ENCODE results near the gene ADK. TPM values are rescaled to one million over a fixed set of nuclear protein-coding genes. Genes with fewer than 3 reads are reported as not detected.

The ADK gene
- total RNA-seq, 6 experiments from 2014 or later, result 54.2 to 92.5 (median 63.5) TPM

- intact Hi-C loops (cut with DNase I), result no loop called here
- Histone ChIP-seq H3K9me3 (no peaks in the 10 kb centered on the region), H3K4me1 (no peaks in the 10 kb centered on the region), H3K27ac (no peak overlapping the region), H3K36me3 (no peaks in the 10 kb centered on the region), H3K4me3 (no peak overlapping the region), H3K27me3 (no peaks in the 10 kb centered on the region)
- no peak for ATAC-seq
- TF ChIP-seq CTCF (IDR thresholded peaks at IDR 0.05) (no peak), POLR2A (IDR thresholded peaks at IDR 0.05) (no peak)
- DNase-seq, result no peak
- WGBS (ENCODE audit: insufficient coverage, low coverage, low lambda C conversion rate, missing lambda C conversion rate), result 76% methylated on average over 2 of the region's 2 CpGs
These were observed 493.7 kb downstream of the ADK start for GRCh38 chr10:74644738-74645137.

GRCh38 chr10:74645692-74646091 is 494.7 kb downstream of the ADK start:
- no peaks in the 10 kb centered on the region for H3K9me3 ChIP-seq
- no peaks in the 10 kb centered on the region for H3K36me3 ChIP-seq
- H3K27ac ChIP-seq, result no peak overlapping the region
- H3K4me3 ChIP-seq, result no peak overlapping the region
- DNase-seq (no peak), ATAC-seq (no peak)
- WGBS (ENCODE audit: insufficient coverage, low coverage, low lambda C conversion rate, missing lambda C conversion rate), result 73% methylated on average over 3 of the region's 3 CpGs
- H3K4me1 ChIP-seq, result no peaks in the 10 kb centered on the region
- intact Hi-C loops (cut with DNase I), result no loop called here
- no peaks in the 10 kb centered on the region for H3K27me3 ChIP-seq
- TF ChIP-seq CTCF (IDR thresholded peaks at IDR 0.05) (no peak), POLR2A (IDR thresholded peaks at IDR 0.05) (no peak)

GRCh38 chr10:74650613-74651012 is 499.6 kb downstream of the ADK start:
- DNase-seq (no peak), ATAC-seq (no peak)
- 92% methylated on average over 1 of the region's 1 CpG for WGBS (ENCODE audit: insufficient coverage, low coverage, low lambda C conversion rate, missing lambda C conversion rate)
- Histone ChIP-seq H3K4me3 (no peak overlapping the region), H3K4me1 (no peaks in the 10 kb centered on the region), H3K9me3 (no peaks in the 10 kb centered on the region), H3K36me3 (no peaks in the 10 kb centered on the region), H3K27me3 (no peaks in the 10 kb centered on the region), H3K27ac (no peak overlapping the region)
- TF ChIP-seq POLR2A (IDR thresholded peaks at IDR 0.05), result no peak
- TF ChIP-seq CTCF (IDR thresholded peaks at IDR 0.05), result no peak
- intact Hi-C loops (cut with DNase I), result no loop called here

- no peak for DNase-seq
- H3K36me3 ChIP-seq, result no peaks in the 10 kb centered on the region
- intact Hi-C loops (cut with DNase I), result no loop called here
- H3K4me1 ChIP-seq, result no peaks in the 10 kb centered on the region
- no peaks in the 10 kb centered on the region for H3K9me3 ChIP-seq
- no peak overlapping the region for H3K27ac ChIP-seq
- no peak for ATAC-seq
- H3K4me3 ChIP-seq, result no peak overlapping the region
- H3K27me3 ChIP-seq, result no peaks in the 10 kb centered on the region
- TF ChIP-seq CTCF (IDR thresholded peaks at IDR 0.05), result no peak
- no peak for TF ChIP-seq POLR2A (IDR thresholded peaks at IDR 0.05)
These were observed 500.5 kb downstream of the ADK start for GRCh38 chr10:74651565-74651964.

GRCh38 chr10:74652664-74653063 is 501.6 kb downstream of the ADK start:
- TF ChIP-seq CTCF (IDR thresholded peaks at IDR 0.05), result no peak
- TF ChIP-seq POLR2A (IDR thresholded peaks at IDR 0.05), result no peak
- no peaks in the 10 kb centered on the region for H3K9me3 ChIP-seq
- no peaks in the 10 kb centered on the region for H3K27me3 ChIP-seq
- WGBS (ENCODE audit: insufficient coverage, low coverage, low lambda C conversion rate, missing lambda C conversion rate), result 98% methylated on average over 4 of the region's 7 CpGs
- intact Hi-C loops (cut with DNase I), result no loop called here
- H3K36me3 ChIP-seq, result no peaks in the 10 kb centered on the region
- DNase-seq (no peak), ATAC-seq (no peak)
- no peaks in the 10 kb centered on the region for H3K4me1 ChIP-seq
- H3K4me3 ChIP-seq, result no peak overlapping the region
- H3K27ac ChIP-seq, result no peak overlapping the region

All from right lobe of liver (tissue), 6 donors.